Stimulated activated CD4-positive, alpha-beta T cell treated with anti-CD3 and anti-CD28 coated beads, TNF-alpha, amount 100 ng/mL, for 48 hours (primary cell): ENCODE results near the gene CCDC88C.

Source experiments
- DNase-seq, 3 donors: peaks; one replicate each; pipeline ENCODE4 v3.0.0-alpha.2; 2020; ENCODE audit warnings: low read depth in 3 of 3

The CCDC88C gene

DNA sequence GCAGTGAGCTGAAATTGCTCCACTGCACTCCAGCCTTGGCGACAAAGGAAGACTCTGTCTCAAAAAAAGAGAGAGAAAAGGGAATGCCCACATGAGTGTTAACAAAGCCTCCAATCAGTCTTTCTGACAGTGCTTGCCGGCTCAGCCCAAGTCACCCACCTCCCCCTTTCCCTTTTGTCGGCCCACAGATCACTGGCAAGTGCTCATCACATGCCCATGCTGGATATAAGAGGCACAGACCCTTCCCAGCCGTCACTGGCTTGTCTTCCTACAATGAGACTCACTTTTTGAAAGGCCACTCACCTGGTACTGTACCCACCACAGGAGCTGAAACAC, 70.8 kb downstream of the CCDC88C start:
- no peak for DNase-seq

DNA sequence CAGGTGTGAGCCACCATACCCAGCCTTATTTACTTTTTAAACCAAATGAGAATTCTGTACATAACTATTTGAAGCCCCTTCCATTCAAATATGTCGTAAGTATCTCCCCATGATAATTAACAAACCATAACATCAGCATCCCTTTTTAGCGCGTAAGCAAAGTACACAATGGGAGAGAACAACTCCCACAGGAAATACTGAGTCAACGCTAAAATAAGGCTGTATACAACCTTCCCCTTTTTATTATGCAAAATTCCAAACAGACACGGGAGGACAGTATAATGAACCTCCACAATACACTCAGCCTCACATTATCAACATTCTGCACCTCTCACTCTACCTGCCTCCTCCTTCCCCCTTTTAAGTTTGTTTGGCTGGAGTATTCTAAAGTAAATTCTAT, 73.5 kb downstream of the CCDC88C start:
- DNase-seq = no peak

DNA sequence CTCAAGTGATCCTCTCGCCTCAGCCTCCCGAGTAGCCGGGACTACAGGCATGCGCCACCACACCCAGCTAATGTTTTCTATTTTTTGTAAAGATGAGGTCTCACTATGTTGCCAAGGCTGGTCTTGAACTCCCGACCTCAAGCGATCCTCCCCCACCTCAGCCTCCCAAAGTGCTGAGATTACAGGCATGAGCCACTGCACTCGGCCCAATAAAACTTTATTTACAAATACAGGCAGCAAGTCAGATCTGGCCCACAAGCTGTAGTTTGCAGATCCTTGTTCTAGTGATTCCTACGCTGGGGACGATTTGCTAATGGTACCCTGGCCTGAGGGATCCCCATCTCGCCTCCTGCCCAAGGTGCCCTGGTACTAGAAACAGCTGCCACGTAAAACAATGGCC, 74.6 kb downstream of the CCDC88C start:
- DNase-seq = no peak

DNA sequence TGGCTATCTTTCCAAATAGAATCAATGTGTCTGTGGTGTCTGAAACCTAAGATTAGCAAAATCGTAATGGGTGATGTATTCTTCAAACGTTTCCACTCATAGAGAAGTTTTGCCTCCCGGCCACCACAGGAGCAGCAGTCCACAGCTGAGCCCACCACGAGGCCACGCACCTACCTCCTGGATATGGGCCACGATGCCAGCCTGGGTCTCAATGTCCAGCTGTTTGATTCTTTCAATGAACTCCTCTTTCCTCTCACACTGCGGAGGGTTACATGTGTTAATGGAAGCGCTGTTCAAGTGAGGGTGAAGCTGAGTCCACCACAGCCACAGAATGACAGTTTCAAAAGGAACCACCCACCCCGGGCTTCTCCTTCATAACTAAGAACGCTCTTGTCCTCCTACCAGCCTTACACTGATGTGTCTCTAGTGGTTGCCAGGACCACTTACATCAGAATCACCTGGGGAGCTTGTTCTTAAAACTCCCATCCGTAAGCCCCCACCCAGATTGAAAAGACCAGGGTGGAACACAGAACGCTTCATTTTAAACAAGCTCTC, 75.3 kb downstream of the CCDC88C start:
- DNase-seq = no peak

DNA sequence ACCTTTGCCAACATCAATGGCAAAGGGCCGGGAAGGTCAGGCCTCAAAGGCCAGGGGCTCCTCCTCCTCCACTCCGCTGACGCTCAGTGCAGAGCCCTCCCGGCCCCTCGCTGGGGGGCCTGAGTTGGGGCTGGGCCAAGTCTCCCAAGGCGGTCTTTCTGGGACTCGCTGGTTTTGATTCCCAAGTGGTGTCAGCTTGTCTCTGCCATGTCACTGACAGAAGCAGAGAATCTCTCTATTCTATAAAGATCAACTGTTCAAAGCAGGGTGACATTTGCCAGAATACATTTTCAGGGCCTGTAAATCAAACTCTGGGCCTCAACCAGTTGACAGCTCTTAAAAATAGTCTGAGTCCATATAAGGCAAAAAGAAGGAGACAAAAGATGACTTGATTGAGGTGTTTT, 75.9 kb downstream of the CCDC88C start:
- no peak for DNase-seq

DNA sequence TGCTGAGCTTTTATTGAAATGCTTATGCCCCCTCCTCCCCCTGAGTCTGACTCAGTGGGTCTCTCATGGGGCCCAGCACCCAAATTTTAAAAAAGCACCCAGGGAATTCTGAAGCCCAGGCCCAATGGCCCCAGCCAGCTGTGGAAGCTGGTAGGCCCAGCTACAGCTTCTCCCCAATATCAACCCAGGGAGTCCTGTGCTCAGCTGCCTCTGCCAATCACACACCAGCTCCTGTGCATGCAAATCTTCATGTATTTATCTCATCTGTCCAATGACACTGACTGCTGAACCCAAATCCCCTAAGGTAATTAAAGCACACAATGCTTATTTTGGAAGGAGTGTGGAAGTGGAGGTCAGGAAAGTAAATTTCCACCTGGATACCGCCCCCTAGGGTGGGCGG, 76.3 kb downstream of the CCDC88C start:
- no peak for DNase-seq

DNA sequence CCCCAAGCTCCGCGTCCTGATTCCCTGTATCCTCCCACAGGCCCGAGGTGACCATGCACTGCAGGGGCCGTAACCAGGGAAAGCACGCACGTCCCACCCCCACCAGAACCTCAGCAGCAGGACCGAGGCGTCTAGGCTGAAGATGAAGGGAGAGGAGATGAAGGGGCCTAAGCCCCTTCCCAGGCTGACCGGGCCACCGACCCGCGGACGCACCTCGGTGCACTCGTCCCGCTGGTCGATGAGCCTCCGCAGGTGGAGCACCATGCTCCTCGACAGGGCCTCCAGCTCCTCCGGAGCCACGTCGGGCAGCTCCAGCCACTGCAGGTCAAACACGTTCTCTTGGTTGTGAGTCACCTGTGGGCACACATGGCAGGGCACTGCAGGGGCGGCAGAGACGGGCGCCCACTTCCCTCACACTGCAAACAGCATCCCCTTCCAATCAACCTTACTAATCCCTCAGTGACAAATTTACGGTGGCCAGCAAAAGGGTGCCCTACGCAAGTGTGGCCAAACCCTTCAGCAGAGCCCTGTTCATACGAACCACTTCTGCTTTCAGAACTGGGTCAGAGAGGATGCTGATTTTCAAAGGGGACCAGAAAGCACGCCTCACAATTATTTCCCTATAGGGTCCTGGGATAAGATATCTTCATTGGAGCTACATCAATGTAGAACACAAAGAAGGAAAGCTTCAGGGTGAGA, 77.8 kb downstream of the CCDC88C start:
- DNase-seq = no peak

DNA sequence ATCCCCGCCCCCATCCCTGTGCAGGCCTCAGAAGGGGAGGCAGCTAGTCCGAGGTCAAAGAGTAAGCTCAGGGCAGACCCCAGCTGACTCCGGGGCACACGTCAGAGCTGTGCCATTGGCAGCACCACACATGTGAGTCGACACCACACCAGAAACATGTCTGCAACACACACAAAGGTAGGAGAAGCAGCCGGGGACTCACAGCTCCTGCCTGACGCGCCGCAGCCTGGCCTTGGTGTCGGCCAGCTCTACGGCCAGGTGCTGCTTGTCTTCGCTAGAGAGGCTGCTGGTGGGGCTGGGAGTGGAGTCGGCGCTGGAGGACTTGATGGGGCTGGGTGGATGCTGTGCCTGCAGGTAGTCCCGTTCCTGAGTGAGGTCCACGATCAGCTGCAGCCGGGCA, 78.5 kb downstream of the CCDC88C start:
- no peak for DNase-seq

DNA sequence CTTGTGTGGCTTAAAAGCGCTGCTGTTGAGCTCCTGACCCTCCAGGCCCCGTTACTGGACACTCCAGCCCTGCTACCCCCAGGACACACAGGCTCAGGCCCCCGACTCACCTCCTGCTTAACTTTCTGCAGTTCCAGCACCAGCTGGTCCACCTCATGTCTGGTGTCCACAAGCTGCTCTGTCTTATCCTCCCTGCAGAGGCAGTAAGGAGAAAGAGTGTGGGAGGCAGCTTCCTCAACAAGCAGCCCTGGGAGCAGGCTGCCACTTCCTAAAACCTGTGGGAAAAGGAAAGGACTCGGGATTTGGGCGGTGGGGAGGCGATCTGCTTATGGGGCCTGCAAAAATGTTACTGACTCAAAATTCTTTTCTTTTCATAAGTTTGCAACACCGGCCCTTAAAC, 79.2 kb downstream of the CCDC88C start:
- no peak for DNase-seq

DNA sequence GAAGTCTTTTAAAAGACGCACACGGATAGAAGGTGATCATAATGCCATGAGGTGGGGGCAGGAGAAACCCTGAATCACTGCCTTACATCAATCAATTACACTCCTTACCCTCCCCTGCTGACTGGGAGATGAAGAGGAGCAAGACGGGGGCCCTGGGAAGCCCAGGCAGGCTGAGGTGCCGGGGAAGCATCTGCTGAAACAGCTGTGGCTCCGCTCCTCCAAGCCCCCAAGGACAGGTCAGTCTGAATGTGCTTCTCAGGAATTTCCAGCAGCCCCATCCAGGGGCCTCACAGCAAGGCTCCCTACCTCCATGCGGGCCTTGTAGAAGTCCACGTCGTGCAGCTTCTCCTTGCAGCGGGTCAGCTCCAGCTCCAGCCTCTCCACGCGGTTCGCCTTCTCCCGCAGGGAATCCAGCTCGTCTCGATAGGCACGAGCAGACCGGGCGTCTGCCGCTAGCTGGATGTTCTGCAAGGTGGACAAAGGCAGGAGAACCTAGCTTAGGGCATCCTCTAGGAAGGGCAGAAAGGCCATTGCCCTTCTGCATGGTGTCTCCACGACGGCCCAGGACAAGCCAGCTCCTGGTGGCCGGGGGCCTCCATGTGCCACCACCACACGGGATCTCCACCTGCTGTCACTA, 79.8 kb downstream of the CCDC88C start:
- DNase-seq = no peak

DNA sequence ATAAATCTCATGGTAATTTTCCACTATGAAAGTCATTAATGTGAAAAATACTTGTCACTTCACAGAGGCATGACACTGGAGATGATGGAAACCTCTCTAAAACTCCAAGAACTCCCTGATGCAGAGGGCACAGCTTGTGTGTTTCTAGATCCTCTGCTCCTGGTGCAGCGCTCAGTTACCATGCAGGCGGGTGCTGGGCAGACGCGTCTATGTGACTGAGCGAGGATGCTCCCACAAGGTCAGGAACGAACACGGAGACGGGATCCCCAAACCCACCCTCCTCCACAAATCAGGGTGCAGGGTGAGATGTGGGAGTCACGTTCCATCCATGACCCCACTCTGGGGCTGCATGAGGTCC, 81.5 kb downstream of the CCDC88C start:
- DNase-seq = no peak

DNA sequence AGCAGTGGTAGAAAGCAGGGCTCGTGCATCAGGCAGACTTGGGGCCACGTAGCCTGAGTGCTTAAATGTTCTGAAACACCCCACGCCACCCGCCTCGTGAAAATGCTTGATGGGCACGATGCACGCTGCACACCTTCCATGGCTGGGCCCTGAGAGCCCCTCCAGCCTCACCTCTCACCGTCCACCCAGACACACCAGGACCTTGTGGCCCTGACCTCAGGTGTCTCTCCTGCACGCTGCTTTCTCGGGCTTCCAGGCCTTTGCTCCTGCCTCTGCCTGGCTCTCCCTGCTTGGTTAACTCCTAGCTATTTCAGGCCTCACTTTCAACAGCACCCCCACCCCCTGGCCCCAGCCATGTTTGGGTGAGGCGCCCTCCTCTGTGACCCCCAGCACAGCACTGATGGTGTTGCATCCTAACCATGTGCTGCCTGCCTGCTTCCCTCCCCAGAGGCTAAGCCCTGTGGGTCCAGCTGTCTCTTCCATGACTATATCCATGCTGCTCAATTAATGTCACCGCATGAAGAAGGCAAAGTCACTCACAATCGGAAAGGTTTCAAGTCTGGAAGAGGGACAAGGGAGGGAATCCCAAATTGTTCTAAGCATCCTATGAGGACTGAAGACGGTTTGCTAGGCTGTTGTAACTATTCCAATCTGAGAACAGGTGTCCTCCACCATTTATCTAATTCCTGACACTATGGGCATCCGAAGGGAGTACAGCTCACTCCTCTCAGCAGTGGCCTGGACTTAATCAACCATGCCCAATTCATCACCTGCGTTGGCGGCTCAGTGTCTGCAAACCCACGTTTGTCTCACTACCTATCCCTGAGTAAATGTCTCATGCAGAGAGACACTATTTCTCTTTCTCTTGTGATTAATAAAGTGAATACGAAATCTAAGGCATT, 82.2 kb downstream of the CCDC88C start:
- no peak for DNase-seq

DNA sequence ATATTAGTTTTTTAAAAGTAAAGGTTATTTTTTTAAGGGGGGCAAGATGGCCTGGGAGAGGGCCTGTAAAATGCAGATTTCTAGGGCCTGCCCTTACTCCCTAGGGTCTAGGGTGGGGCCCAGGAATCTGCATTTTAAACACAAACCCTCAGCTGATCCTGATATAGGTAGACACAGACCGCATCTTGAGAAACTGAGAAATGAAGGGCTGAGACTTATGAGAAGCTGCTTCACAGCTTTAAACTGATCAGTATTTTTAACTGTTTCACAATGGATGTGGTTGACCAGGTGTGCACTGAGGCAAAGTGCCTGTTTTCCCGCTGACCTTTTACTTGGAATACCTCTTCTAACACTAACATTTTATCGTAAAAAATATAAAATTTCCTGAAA, 84.0 kb downstream of the CCDC88C start:
- DNase-seq = no peak

DNA sequence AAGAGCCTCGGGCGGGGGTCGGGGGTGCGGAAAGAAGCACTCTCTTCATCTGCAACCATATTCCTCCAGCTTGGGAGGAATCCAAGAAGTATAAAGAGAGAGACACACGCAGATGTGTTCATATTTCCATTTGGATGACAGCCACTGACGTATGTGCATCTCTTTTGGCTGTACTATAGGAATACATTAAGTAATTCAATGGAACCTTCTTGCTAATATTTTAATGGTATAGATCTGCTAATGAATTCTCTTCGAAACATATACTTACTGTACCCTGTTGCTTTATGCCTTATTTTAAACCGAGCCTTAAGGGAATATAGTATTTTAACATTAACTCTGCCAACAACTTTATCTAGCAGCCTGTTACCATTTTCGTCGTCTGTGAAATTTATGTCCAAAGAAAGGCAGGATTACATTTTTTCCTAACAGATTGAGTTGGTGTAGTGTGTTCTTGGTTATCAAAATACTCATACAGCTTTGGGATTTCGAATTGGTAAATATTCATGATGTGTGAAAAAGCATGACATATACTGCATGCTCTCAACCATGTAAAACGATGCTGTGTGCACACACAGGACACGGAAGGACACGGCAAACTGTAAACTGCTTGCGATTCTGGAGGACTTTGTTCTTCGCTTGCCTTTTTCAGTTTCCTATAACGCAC, 84.5 kb downstream of the CCDC88C start:
- DNase-seq = no peak

DNA sequence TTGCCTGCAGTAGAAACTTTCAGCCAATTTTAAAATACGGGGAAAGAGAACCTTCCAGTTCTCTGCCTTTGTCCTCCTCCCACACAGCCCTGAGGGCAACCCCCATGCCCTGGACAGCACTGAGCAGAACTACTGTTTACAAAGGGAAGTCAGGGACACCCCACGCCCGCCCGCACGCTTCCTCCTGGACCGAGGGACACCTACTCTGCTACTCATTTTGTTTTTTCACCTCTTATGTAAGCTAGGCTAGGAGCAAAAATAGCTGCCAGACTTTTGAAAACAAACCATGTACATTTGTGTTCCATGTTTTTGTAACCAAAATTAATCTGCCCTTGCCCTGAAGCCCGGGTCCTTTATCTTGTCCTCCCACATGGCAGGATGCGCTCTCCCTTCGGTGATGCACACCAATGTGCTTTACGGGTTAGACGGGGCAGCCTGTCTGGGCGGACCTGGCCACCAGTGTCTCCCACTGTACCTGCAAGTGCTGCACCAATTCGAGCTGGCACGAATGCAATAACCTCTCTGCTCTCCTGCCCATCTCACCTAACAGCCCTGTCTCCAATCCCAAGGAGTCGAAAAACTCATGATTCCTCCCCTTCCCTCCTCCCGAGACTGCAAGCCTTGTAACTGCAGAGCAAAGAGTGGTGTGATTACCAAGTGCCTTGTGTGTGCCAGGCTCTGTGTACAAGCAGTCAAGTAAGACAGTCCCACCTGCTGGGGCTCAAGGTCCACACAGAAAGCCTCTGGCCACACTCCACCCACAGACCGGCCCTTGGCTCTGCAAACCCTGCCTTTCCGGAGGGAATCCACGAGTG, 85.2 kb downstream of the CCDC88C start:
- DNase-seq = no peak

DNA sequence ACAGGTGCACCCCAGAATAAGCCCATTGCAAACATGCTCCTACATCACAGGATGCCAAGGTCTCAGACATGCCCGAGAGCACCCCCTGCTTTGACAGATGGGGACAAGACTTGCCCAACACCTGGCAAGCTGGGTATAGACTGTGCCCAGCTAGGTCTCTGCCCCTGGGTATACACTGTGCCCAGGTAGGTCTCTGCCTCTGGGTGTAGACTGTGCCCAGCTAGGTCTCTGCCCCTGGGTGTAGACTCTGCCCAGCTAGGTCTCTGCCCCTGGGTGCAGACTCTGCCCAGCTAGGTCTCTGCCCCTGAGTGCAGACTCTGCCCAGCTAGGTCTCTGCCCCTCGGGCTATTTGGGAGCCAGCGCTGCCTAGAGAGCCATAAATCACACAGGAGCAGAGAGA, 85.9 kb downstream of the CCDC88C start:
- no peak for DNase-seq

DNA sequence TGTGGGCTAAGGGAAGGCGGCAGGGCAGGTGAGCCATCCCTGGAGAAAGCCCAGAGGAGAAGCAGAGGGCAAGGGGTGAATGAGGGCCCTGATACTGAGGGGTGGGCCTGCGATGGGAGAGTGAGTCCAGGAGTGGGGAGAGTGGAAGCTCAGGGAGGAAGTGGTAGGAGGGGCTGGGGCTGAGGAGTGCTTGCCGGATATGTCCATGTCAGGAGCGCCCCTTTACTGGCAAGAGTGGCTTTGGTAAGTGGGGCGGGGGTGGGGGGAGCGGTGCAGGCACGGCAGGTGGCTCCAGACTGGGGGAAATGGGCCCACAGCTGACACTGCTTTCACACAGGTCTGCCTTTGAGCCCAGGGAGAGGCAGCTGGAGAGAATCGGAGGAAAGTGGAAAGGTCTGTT, 86.8 kb downstream of the CCDC88C start:
- no peak for DNase-seq

DNA sequence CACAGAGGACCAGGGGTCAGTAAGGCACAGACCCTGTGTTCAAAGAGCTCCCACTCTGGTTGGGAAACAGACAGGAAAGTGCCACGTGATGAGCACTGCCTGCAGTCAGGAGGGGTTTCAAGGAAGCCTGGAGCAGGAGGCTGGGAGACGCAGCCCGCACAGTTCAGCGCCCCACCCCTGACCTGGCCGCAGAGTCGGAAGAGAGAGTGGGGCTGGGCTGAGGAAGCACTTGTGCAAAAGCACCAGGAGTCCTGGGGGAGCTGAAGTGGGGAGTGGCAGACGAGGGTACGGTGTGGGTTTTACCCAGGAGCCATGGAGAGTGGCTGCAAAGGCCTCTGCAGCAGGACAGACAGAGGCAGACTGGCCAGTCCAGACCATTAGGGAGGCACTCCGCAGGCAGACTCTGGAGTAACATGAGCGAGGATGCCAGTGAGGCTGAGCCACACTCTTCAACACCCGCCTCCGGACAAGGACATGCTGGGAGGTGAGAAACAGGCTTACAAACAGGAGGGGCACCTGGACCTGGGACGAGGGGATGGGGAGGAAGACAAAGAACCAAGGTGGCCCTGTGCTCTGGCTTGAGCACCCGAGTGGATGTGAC, 87.4 kb downstream of the CCDC88C start:
- DNase-seq = no peak

DNA sequence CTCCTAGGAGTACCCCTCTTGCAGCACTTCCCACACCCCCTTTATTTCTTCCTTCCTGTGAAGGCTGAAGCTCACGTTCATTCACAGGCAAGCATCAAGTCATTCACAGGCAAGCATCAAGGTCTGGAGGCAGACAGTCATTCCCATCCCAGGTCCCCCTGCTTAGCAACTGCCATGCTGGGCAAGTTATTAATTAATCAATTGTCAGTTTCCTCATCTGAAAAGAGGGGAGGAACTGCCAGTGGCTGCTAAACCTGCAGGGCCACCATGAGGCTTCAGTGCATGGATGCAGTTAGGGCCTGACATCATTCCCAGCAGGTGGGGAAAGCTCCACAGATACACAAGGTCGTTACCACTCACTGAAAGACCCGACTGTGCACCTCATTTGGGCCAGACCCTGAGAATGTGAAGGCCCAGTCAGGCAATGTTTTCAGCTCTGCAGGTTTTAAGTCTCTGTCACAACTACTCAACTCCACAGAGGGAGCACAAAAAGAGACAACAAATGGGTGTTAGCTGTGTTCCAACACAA, 88.1 kb downstream of the CCDC88C start:
- DNase-seq = no peak

DNA sequence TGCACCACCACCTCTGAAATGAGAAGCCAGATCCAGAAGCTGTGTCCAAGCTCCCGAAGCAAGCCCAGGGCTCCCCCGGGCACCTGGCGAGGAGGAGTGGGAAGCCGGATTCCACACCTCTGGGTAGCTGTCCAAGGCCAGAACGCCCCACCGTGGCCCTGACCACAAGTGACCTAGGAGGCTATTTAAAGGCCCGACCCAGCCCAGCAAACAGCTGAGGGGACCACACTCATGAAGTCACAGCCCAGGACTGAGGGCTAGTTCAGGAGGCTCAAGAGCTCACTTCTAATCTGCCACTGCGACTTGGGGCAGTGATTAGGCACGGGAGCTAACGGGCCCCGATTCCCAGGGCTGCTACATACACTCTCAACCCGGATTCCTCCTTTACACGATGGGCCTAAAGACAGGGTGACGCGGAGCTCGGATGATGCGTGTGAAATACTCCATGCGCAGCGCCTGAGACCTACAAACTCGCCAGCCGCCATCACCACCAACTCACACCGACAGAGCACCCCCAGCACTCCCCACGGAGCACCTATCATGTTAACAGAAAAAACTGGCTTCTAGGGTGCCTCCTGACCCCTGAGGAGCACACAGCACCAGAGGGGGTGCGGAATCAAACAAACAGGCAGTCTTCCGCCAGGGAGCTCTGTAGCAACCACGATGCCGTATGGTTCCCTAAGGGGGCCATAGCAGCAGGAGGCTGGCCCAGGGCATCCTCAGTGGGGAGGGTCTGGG, 89.1 kb downstream of the CCDC88C start:
- DNase-seq = no peak
